GM19193 (cell line): ENCODE results near the gene MESP1.

ENCODE experiments used
- POLR2A ChIP-seq: IDR thresholded peaks from 4 replicates; pipeline ENCODE4 v1.6.1; 2011; ENCODE audit not compliant: insufficient read depth, insufficient read length; ENCODE audit errors: extremely low read depth

The MESP1 gene

GRCh38 chr15:89769366-89769765, 18.3 kb upstream of the MESP1 start:
- TF ChIP-seq POLR2A, result no peak

- TF ChIP-seq POLR2A, result no peak
These were observed 17.0 kb upstream of the MESP1 start for GRCh38 chr15:89768071-89768500.

- TF ChIP-seq POLR2A, result no peak
These were observed 16.4 kb upstream of the MESP1 start for GRCh38 chr15:89767411-89767915.

- no peak for TF ChIP-seq POLR2A
These were observed 15.6 kb upstream of the MESP1 start for GRCh38 chr15:89766357-89767311.

GRCh38 chr15:89765694-89766093, 14.6 kb upstream of the MESP1 start:
- no peak for TF ChIP-seq POLR2A

GRCh38 chr15:89761929-89762328, 10.9 kb upstream of the MESP1 start:
- TF ChIP-seq POLR2A, result no peak

GRCh38 chr15:89761009-89761831, 10.2 kb upstream of the MESP1 start:
- no peak for TF ChIP-seq POLR2A

GRCh38 chr15:89760303-89761008, 9.4 kb upstream of the MESP1 start:
- no peak for TF ChIP-seq POLR2A

GRCh38 chr15:89759835-89760234, 8.8 kb upstream of the MESP1 start:
- TF ChIP-seq POLR2A, result no peak

- TF ChIP-seq POLR2A, result no peak
These were observed 7.9 kb upstream of the MESP1 start for GRCh38 chr15:89758981-89759380.

GRCh38 chr15:89758283-89758682, 7.2 kb upstream of the MESP1 start:
- TF ChIP-seq POLR2A, result no peak

- no peak for TF ChIP-seq POLR2A
These were observed 5.8 kb upstream of the MESP1 start for GRCh38 chr15:89756897-89757296.

GRCh38 chr15:89755701-89756100, 4.7 kb upstream of the MESP1 start:
- TF ChIP-seq POLR2A, result no peak

- TF ChIP-seq POLR2A, result no peak
These were observed 3.5 kb upstream of the MESP1 start for GRCh38 chr15:89754361-89755154.
